AG04449 (cell line): ENCODE measurements around the gene IGSF3.

ENCODE experiments used
- CTCF ChIA-PET: fragments of 350-600 bp; formaldehyde crosslinking; extraction: SDS; loops from one replicate; lab custom pipeline; 2021; ENCODE audit warnings: antibody characterized with exemption; lab: Yijun Ruan, JAX
- POLR2A ChIA-PET: fragments of 400-600, 350-600 bp; formaldehyde crosslinking; extraction: SDS; loops from one replicate; lab custom pipeline; 2020; ENCODE audit warnings: antibody characterized with exemption, inconsistent platforms; lab: Yijun Ruan, JAX
- DNase-seq: peaks from one replicate; pipeline ENCODE4 v3.0.0-alpha.2; 2010; ENCODE audit warnings: low read depth, low spot score
- H3K4me3 ChIP-seq: 2 replicates; pipeline ENCODE4 v1.5.1; 2011; ENCODE audit warnings: low read depth, mild to moderate bottlenecking, control low read depth, low read length
- CTCF ChIP-seq: IDR thresholded peaks from one replicate; pipeline ENCODE4 v1.5.1; 2011; ENCODE audit warnings: mild to moderate bottlenecking, moderate library complexity, low read length, control low read depth, inconsistent platforms; ENCODE audit not compliant: insufficient read depth; ENCODE audit errors: missing control alignments

Gene IGSF3

GRCh38 chr1:116569776-116570357, 97.7 kb downstream of the IGSF3 start:
- no peak for DNase-seq
- H3K4me3 ChIP-seq, result peak overlapping the region; percentile 73
- ChIA-PET POLR2A (interaction anchor here (1.5 kb wide), 1 partner anchor 12 kb away, joined by 3 read pairs; no protein-coding TSS in a partner anchor), CTCF (interaction anchor here (0.8 to 1.9 kb wide), 5 partner anchors 10 to 431 kb away, joined by 3 to 5 read pairs (median 4); no protein-coding TSS in a partner anchor)
- TF ChIP-seq CTCF, result no peak

- H3K4me3 ChIP-seq, result no peak overlapping the region
- ChIA-PET CTCF (interaction anchor here (0.8 to 1.9 kb wide), 6 partner anchors 10 to 430 kb away, joined by 3 to 5 read pairs (median 4); no protein-coding TSS in a partner anchor), POLR2A (no interaction called here)
- no peak for DNase-seq
- TF ChIP-seq CTCF, result no peak
These were observed 98.2 kb downstream of the IGSF3 start for GRCh38 chr1:116569381-116569670.

- ChIA-PET CTCF (interaction anchor here (0.8 to 1.9 kb wide), 6 partner anchors 9 to 430 kb away, joined by 3 to 5 read pairs (median 4); no protein-coding TSS in a partner anchor), POLR2A (no interaction called here)
- no peak overlapping the region for H3K4me3 ChIP-seq
- DNase-seq, result no peak
- TF ChIP-seq CTCF, result no peak
These were observed 98.7 kb downstream of the IGSF3 start for GRCh38 chr1:116568662-116569380.

- DNase-seq, result no peak
- POLR2A ChIA-PET, result no interaction called here
- no peak for TF ChIP-seq CTCF
- no peak overlapping the region for H3K4me3 ChIP-seq
- CTCF ChIA-PET, result interaction anchor here (1.1 to 1.9 kb wide), 4 partner anchors 8 to 429 kb away, joined by 4 to 5 read pairs (median 4); no protein-coding TSS in a partner anchor
These were observed 99.5 kb downstream of the IGSF3 start for GRCh38 chr1:116567790-116568661.

- POLR2A ChIA-PET, result no interaction called here
- H3K4me3 ChIP-seq, result no peak overlapping the region
- CTCF ChIA-PET, result interaction anchor here (2.0 kb wide), 1 partner anchor 9 kb away, joined by 8 read pairs; no protein-coding TSS in a partner anchor
- no peak for TF ChIP-seq CTCF
- DNase-seq, result no peak
These were observed 102.3 kb downstream of the IGSF3 start for GRCh38 chr1:116565222-116565621.
